ENCODE data around the gene TNFRSF8. TPM values are rescaled to one million over a fixed set of nuclear protein-coding genes. Genes with fewer than 3 reads are reported as not detected.

Gene TNFRSF8
- total and polyA plus RNA-seq, 9 of the 15 experiments (the other 6 are each of a cell fraction or from before 2014, with no cell fraction given): 3.5 to 38.4 (median 17.1) TPM

- TF ChIP-seq KLF16 (IDR thresholded peaks at IDR 0.05) (no peak), ZNF436 (CRISPR knock-in tag; IDR thresholded peaks at IDR 0.05) (no peak), NR3C1 (CRISPR knock-in tag; IDR thresholded peaks at IDR 0.05) (peak; percentile 66; the same call in 1 of the 2 replicates), LEF1 (IDR thresholded peaks at IDR 0.05) (no peak), TEAD1 (CRISPR knock-in tag; IDR thresholded peaks at IDR 0.05) (peak in 1 of 2 experiments; percentile 76; a peak in 1 of 4 replicates), NUFIP1 (IDR thresholded peaks at IDR 0.05; ENCODE audit: partially characterized antibody) (no peak), ZNF76 (CRISPR knock-in tag; IDR thresholded peaks at IDR 0.05; ENCODE audit: borderline replicate concordance) (peak; percentile 74; the same call in 1 of the 2 replicates), SRSF7 (optimal IDR thresholded peaks at IDR 0.05; ENCODE audit: low read depth, low read length) (no peak), ZBTB7A (IDR thresholded peaks at IDR 0.05; ENCODE audit: borderline replicate concordance, control insufficient read depth, low read depth, low read length) (peak; percentile 76; the same call in 1 of the 2 replicates), SMC3 (conservative IDR thresholded peaks at IDR 0.05; ENCODE audit: insufficient read depth, low read depth, low read length) (no peak), ADNP (tag; IDR thresholded peaks at IDR 0.05) (no peak), TAL1 (IDR thresholded peaks at IDR 0.05) (no peak), ZNF507 (tag; conservative IDR thresholded peaks at IDR 0.05) (no peak), NRF1 (conservative IDR thresholded peaks at IDR 0.05 in 1 of 2, IDR thresholded peaks at IDR 0.05 in 1 of 2) (peak; percentile 33 to 40; a peak in 2 of 4 replicates), ASH1L (IDR thresholded peaks at IDR 0.05; ENCODE audit: borderline replicate concordance, low read depth, partially characterized antibody) (no peak), MECOM (CRISPR knock-in tag; IDR thresholded peaks at IDR 0.05) (no peak)
- TF ChIP-seq, protein P1, sequence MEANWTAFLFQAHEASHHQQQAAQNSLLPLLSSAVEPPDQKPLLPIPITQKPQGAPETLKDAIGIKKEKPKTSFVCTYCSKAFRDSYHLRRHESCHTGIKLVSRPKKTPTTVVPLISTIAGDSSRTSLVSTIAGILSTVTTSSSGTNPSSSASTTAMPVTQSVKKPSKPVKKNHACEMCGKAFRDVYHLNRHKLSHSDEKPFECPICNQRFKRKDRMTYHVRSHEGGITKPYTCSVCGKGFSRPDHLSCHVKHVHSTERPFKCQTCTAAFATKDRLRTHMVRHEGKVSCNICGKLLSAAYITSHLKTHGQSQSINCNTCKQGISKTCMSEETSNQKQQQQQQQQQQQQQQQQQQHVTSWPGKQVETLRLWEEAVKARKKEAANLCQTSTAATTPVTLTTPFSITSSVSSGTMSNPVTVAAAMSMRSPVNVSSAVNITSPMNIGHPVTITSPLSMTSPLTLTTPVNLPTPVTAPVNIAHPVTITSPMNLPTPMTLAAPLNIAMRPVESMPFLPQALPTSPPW (CRISPR knock-in tag; IDR thresholded peaks at IDR 0.05): peak; percentile 70
- TF ChIP-seq, protein P2, sequence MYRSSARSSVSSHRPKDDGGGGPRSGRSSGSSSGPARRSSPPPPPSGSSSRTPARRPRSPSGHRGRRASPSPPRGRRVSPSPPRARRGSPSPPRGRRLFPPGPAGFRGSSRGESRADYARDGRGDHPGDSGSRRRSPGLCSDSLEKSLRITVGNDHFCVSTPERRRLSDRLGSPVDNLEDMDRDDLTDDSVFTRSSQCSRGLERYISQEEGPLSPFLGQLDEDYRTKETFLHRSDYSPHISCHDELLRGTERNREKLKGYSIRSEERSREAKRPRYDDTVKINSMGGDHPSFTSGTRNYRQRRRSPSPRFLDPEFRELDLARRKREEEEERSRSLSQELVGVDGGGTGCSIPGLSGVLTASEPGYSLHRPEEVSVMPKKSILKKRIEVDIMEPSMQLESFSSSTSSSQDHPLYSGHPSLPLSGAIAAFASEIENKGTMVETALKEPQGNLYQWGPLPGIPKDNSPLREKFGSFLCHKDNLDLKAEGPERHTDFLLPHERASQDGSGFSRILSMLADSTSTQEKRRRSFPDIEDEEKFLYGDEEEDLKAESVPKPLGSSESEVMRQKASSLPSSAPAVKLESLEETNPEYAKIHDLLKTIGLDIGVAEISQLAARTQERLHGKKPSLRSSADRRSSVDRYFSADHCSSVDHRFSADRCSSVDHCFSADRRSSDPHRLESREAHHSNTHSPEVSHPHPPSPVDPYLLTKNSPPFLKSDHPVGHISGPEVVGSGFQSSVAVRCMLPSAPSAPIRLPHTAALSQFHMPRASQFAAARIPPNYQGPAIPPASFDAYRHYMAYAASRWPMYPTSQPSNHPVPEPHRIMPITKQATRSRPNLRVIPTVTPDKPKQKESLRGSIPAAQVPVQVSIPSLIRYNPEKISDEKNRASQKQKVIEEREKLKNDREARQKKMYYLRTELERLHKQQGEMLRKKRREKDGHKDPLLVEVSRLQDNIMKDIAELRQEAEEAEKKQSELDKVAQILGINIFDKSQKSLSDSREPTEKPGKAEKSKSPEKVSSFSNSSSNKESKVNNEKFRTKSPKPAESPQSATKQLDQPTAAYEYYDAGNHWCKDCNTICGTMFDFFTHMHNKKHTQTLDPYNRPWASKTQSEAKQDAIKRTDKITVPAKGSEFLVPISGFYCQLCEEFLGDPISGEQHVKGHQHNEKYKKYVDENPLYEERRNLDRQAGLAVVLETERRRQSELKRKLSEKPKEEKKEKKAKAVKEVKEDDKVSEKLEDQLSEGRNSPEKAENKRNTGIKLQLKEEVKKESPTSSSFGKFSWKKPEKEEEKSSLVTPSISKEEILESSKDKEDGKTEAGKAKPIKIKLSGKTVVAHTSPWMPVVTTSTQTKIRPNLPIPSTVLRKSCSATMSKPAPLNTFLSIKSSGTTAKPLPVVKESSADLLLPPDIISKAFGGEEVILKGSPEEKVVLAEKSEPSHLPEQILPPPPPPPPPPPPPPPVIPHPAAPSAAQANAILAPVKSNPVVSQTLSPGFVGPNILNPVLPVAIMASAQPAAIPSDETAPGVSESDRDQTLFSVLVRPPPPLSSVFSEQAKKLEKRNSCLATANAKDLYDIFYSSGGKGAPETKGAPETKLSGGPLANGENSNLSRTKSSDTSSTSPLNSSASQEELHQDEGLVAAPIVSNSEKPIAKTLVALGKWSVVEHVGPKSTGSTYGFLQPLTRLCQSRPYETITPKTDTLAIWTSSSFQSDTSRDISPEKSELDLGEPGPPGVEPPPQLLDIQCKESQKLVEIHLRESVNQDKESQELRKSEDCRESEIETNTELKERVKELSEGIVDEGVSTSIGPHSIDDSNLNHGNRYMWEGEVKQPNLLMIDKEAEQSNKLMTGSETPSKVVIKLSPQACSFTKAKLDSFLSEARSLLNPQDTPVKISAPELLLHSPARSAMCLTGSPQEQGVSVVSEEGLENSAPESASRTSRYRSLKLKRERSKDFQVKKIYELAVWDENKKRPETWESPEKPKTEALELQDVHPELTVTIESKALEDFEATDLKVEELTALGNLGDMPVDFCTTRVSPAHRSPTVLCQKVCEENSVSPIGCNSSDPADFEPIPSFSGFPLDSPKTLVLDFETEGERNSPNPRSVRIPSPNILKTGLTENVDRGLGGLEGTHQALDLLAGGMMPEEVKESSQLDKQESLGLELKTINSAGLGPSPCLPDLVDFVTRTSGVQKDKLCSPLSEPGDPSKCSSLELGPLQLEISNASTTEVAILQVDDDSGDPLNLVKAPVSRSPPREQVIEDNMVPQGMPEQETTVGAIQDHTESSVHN (IDR thresholded peaks at IDR 0.05; ENCODE audit: borderline replicate concordance in 1 of 2, low read depth in 1 of 2): no peak
These were observed 103.9 kb downstream of the TNFRSF8 start, which contains the start of gene TNFRSF1B (continued) for GRCh38 chr1:12166834-12167492.
